MM.1S (cell line): Measurements from ENCODE around the gene VPS26A.

Experiments
- EZH2 ChIP-seq: fragments of 300-600 bp; sonication (generic); optimal IDR thresholded peaks from 2 replicates; pipeline ENCODE3; 2017; ENCODE audit warnings: low read depth, mild to moderate bottlenecking, antibody characterized with exemption, low read length, mixed read lengths
- TF ChIP-seq, protein P1 (sequence below): fragments of 300-600 bp; sonication (generic); IDR thresholded peaks from 2 replicates; pipeline ENCODE4 v1.5.1; 2016; ENCODE audit warnings: antibody characterized with exemption, low read length, mixed read lengths

DNA sequence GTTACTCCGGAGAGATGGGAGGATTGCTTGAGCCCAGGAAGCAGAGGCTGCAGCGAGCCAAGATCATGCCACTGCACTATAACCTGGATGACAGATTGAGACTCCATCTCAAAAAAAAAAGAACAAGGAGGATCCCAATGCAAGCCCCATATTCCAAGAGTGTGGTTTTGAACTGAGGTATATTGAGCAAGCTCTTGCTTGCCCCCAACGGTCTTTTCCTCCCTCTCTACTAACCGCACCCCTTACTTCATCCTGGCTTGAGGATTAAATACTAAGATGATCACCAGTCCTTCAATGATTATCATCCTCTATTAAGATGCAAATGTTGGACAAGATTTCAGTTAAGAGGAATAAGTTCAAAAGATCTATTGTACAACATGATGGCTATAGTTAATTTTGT lies 48.5 kb upstream of the VPS26A start:
- TF ChIP-seq, protein P1, sequence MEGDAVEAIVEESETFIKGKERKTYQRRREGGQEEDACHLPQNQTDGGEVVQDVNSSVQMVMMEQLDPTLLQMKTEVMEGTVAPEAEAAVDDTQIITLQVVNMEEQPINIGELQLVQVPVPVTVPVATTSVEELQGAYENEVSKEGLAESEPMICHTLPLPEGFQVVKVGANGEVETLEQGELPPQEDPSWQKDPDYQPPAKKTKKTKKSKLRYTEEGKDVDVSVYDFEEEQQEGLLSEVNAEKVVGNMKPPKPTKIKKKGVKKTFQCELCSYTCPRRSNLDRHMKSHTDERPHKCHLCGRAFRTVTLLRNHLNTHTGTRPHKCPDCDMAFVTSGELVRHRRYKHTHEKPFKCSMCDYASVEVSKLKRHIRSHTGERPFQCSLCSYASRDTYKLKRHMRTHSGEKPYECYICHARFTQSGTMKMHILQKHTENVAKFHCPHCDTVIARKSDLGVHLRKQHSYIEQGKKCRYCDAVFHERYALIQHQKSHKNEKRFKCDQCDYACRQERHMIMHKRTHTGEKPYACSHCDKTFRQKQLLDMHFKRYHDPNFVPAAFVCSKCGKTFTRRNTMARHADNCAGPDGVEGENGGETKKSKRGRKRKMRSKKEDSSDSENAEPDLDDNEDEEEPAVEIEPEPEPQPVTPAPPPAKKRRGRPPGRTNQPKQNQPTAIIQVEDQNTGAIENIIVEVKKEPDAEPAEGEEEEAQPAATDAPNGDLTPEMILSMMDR = no peak
- TF ChIP-seq EZH2 = no peak
